ENCODE results near the gene MAN2B2.

The MAN2B2 gene

GRCh38 chr4:6595897-6596537 lies 21.0 kb downstream of the MAN2B2 start:
- peak; percentile 91 for DNase-seq (ENCODE audit: low spot score)

- DNase-seq (ENCODE audit: low spot score), result no peak
These were observed 22.0 kb downstream of the MAN2B2 start for GRCh38 chr4:6596948-6597347.

DNA sequence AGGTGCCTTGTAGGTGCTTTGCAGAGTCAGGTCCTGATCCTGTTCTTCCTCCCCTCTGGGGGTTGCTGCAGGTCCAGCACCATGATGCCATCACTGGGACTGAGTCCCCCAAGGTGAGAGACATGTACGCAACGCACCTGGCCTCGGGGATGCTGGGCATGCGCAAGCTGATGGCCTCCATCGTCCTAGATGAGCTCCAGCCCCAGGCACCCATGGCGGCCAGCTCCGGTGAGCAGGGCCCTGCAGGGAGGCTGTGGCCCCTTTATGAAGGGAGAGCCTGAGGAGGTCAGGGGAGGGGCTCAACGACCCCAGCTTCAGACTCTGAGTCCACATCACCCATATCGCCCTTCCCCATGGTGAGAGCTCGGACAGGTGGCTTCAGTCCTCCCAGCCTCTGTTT lies 23.1 kb downstream of the MAN2B2 start:
- DNase-seq (ENCODE audit: low spot score), result no peak

GRCh38 chr4:6598641-6599040 lies 23.7 kb downstream of the MAN2B2 start:
- DNase-seq (ENCODE audit: low spot score), result no peak

GRCh38 chr4:6601661-6602250 lies 26.8 kb downstream of the MAN2B2 start:
- DNase-seq (ENCODE audit: low spot score), result no peak

DNA sequence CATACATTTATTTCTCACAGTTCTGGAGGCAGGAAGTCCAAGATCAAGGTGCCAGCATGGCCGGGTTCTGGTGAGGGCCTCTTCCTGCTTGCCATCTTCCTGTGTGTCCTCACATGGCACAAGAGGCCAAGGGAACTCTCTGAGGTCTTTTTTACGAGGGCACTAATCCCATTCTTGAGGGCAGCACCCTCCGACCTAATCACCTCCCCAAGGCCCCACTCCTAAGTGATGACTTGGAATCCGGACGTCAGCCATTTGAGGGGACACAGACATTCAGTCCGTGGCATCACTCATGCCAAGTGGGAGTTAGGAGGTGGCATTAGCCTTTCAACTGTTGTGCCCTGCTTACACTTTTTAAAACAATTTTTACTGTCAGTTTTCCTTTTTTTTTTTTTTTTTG lies 27.3 kb downstream of the MAN2B2 start:
- DNase-seq (ENCODE audit: low spot score), result no peak

DNA sequence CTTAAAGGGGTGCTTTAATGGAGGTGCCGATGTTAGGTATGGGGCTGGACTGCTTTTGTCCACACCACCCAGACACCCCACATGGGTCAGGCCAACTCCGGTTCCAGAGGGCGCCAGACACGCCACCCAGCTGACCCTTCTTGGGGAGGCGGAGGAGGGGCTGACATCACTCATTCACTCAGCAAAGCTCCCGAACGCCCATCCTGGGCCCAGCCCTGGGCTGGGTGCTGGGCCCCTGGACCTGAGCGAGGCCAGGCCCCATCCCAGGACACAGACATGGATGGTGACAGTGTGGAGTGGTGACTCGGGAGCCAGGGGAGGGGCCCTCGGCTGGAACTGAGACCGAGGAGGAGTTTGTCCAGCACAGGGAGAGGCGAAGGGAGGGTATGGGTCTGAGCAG lies 28.1 kb downstream of the MAN2B2 start:
- DNase-seq (ENCODE audit: low spot score), result no peak

- no peak for DNase-seq (ENCODE audit: low spot score)
These were observed 30.1 kb downstream of the MAN2B2 start for GRCh38 chr4:6605114-6605513.

GRCh38 chr4:6605605-6606004 lies 30.6 kb downstream of the MAN2B2 start:
- DNase-seq (ENCODE audit: low spot score), result no peak

GRCh38 chr4:6606465-6607235 lies 31.7 kb downstream of the MAN2B2 start:
- no peak for DNase-seq (ENCODE audit: low spot score)

DNA sequence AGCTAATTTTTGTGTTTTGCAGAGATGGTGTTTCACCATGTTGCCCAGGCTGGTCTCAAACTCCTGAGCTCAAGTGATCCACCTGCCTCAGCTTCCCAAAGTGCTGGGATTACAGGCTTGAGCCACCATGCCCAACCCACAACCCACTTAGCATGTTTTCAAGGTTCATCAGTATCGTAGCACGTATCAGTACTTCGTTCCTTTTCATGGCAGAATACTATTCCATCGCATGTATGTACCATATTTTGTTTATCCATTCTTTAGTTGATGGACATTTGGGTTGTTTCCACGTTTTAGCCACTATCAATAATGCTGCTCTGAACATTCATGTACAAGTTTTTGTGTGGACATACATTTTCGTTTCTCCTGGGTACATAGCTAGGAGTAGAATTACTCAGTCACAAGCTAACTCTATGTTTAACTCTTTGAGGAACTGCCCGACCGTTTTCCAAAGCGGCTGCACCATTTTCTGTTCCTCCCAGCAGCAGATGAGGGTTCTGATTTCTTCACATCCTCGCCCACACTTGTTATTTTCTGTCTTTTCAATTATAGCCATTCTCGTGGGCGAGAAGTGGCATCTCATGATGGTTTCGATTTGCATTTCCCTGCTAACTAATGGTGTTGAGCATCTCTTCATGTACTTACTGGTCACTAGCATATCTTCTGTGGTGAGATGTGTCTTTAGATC lies 32.5 kb downstream of the MAN2B2 start:
- DNase-seq (ENCODE audit: low spot score), result no peak

DNA sequence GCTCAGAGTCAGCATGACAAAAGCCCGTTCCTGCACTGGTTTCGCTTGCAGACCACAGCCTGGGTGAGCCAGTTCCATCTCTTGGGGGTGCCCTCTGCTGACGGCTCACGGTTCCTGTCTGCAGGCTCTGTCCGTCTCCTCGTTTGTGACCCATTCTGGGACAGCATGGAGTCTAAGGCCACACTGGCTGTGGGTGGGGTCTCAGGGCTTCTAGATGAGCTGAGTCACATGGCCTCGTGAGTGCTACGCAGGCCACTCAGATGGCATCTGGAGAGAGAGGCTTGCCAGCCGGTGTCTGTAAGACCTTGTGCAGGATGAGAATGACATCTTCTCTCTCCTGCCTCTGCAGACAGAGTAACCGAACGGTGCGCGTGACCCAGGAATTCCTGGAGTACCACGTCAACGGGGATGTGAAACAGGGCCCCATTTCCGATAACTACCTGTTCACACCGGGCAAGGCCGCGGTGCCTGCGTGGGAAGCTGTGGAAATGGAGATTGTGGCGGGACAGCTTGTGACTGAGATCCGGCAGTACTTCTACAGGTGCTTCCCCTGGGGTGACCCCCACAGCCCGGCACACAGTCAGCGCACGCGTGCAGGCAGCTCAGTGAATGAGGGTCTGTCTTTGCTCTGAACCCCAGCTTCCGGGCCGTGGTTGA lies 33.9 kb downstream of the MAN2B2 start:
- no peak for DNase-seq (ENCODE audit: low spot score)

DNA sequence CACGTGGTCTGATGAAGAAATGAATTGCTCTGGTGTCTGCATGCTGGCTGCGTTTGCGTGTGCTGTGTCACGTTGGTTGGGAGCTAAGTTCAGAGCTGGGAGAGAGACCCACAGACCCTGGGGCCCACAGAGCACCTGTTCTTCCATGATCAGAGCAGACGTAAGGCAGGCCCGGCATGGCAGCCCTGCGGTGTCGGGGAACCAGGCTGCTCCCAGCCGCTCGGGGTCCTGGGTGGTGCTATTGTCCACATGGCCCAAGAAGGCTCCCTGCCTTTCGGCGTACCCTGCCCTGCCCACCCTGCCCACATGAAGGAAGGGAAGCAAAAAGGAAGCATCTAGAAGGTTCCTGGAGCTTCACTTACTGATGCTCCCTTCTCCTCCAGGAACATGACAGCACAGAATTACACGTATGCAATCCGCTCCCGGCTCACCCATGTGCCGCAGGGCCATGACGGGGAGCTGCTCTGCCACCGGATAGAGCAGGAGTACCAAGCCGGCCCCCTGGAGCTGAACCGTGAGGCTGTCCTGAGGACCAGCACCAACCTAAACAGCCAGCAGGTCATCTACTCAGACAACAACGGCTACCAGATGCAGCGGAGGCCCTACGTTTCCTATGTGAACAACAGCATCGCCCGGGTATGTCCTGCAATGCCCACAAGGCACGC lies 34.6 kb downstream of the MAN2B2 start:
- DNase-seq (ENCODE audit: low spot score), result no peak

- DNase-seq (ENCODE audit: low spot score), result no peak
These were observed 36.0 kb downstream of the MAN2B2 start for GRCh38 chr4:6610856-6611430.

- no peak for DNase-seq (ENCODE audit: low spot score)
These were observed 38.1 kb downstream of the MAN2B2 start for GRCh38 chr4:6612961-6613675.

GRCh38 chr4:6613676-6614651 lies 39.0 kb downstream of the MAN2B2 start:
- DNase-seq (ENCODE audit: low spot score), result no peak

DNA sequence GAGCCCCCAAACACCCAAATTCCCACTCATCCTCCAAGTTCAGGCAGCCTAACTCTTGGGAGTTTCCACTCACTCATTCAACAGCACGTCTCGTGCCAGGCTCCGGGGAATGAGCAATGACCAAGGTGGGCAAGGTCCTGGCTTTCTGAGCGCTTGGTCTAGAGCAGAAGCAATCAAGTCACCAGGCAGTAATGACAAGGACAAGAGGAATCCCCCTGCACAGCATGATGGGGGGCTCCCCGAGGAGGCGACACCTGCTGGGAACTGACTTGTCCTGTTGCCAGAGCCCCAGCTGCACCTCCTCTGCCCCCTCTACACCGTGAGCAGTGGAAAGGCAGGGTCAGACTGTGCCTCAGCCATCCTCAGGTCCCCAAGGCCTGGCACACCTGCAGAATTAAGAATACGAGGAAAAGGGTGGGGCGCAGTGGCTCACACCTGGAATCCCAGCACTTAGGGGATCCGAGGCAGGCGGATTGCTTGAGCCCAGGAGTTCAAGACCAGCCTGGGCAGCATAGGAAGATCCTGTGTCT lies 39.8 kb downstream of the MAN2B2 start:
- no peak for DNase-seq (ENCODE audit: low spot score)

- DNase-seq (ENCODE audit: low spot score), result no peak
These were observed 41.4 kb downstream of the MAN2B2 start for GRCh38 chr4:6616087-6616995.
